Upper lobe of right lung (tissue), 1 donor: ENCODE measurements around the gene DPP7. TPM values are rescaled to one million over a fixed set of nuclear protein-coding genes. Genes with fewer than 3 reads are reported as not detected.

Source experiments
- ATAC-seq: fragments of 200-7000 bp; cut with Tn5 transposase; one replicate; pipeline ENCODE4 v1.9.1; 2020; ENCODE audit warnings: mild to moderate bottlenecking, moderate library complexity
- DNase-seq: peaks from one replicate; pipeline ENCODE4 v3.0.0-alpha.2; 2020
- H3K27ac ChIP-seq: fragments of 200-600 bp; one replicate; pipeline ENCODE4 v1.8.0; 2022
- H3K27me3 ChIP-seq: fragments of 200-600 bp; one replicate; pipeline ENCODE4 v1.8.0; 2022; ENCODE audit warnings: mild to moderate bottlenecking
- H3K36me3 ChIP-seq: fragments of 200-600 bp; one replicate; pipeline ENCODE4 v1.8.0; 2022
- H3K4me1 ChIP-seq: fragments of 200-600 bp; one replicate; pipeline ENCODE4 v1.8.0; 2022
- H3K4me3 ChIP-seq: fragments of 200-600 bp; one replicate; pipeline ENCODE4 v1.8.0; 2022; ENCODE audit warnings: mild to moderate bottlenecking
- H3K9me3 ChIP-seq: fragments of 200-600 bp; one replicate; pipeline ENCODE4 v1.8.0; 2022
- intact Hi-C: fragments of 100-400 bp; cut with DNase I; formaldehyde crosslinking; loops from one replicate; pipeline ENCODE4 v1.11.0; 2022
- total RNA-seq: library from RNA; stranded (reverse); fragmentation: NEBNext Ultra II Directional; extraction: Animal tissue kit (Norgen Biotek cat#: 25700); gene quantifications from one replicate; pipeline ENCODE4 v1.2.1, GENCODE V29; 2021
- TF ChIP-seq, protein P1 (sequence below): fragments of 200-600 bp; IDR thresholded peaks from one replicate; pipeline ENCODE4 v1.8.0; 2022; ENCODE audit warnings: antibody characterized with exemption
- donor health status: DM: no; HTN: yes; CAD: no; lungs with severe emphysema.

The DPP7 gene
- total RNA-seq, 1 donor from 2014 or later = 183 TPM

DNA sequence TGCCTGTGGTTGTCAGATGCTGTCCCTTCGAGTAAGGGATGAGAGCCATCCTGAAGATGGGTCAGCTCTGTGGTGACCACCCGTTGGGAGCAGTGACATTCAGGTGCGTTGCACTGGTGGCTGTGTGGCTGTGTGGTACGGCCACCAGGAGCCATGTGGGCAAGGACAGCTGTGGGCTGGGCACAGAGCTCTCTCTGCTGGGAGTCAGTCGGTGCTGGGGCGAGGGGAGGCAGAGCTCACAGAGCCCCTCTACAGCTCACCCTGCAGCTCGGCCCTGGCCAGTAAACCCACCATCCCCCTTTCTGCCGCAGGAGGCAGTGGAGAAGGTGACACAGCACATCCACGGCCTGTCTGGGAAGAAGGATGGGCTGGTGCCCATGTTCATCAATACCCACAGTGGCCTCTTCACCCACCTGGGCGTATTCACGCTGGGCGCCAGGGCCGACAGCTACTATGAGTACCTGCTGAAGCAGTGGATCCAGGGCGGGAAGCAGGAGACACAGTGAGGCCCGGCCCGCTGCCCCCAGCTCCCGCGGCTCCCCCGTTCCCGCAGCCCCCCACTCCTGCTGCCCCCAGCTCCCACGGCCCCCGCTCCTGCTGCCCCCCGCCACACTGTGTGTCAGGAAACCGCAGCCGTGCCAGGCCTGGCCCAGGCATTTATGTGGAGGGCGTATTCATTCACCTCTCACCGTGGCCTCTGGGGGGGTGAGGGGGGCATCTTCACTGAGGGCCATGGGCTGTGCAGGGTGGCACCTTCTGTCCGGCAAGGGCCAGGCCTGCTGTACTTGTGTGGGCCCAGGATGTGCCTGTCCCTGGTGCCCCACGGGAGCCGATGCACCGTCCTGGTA is 8.5 kb downstream of the DPP7 start:
- Histone ChIP-seq H3K27ac (no peak overlapping the region), H3K4me3 (no peak overlapping the region), H3K36me3 (peaks cover 80% of the 10 kb centered on the region), H3K4me1 (no peaks in the 10 kb centered on the region), H3K9me3 (no peaks in the 10 kb centered on the region), H3K27me3 (no peaks in the 10 kb centered on the region)
- DNase-seq (no peak), ATAC-seq (no peak)
- TF ChIP-seq, protein P1, sequence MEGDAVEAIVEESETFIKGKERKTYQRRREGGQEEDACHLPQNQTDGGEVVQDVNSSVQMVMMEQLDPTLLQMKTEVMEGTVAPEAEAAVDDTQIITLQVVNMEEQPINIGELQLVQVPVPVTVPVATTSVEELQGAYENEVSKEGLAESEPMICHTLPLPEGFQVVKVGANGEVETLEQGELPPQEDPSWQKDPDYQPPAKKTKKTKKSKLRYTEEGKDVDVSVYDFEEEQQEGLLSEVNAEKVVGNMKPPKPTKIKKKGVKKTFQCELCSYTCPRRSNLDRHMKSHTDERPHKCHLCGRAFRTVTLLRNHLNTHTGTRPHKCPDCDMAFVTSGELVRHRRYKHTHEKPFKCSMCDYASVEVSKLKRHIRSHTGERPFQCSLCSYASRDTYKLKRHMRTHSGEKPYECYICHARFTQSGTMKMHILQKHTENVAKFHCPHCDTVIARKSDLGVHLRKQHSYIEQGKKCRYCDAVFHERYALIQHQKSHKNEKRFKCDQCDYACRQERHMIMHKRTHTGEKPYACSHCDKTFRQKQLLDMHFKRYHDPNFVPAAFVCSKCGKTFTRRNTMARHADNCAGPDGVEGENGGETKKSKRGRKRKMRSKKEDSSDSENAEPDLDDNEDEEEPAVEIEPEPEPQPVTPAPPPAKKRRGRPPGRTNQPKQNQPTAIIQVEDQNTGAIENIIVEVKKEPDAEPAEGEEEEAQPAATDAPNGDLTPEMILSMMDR = no peak
- intact Hi-C loops = no loop called here

DNA sequence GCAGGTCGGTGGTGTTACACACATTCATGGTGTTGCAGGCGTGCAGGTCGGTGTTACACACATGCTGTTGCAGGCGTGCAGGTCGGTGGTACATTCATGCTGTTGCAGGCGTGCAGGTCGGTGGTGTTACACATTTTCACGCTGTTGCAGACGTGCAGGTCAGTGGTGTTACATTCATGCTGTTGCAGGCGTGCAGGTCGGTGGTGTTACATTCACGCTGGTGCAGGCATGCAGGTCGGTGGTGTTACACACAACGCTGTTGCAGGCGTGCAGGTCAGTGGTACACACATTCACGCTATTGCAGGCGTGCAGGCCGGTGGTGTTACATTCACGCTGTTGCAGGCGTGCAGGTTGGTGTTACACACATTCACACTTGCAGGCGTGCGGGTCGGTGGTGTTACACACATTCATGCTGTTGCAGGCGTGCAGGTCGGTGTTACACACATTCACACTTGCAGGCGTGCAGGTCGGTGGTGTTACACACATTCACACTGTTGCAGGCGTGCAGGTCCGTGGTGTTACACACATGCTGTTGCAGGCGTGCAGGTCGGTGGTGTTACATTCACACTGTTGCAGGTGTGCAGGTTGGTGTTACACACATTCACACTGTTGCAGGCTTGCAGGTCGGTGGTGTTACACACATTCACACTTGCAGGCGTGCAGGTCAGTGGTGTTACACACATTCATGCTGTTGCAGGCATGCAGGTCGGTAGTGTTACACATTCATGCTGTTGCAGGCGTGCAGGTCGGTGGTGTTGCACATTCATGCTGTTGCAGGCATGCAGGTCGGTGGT is 11.1 kb downstream of the DPP7 start:
- DNase-seq = no peak
- TF ChIP-seq, protein P1 = no peak
- peaks cover 83% of the 10 kb centered on the region for H3K36me3 ChIP-seq

DNA sequence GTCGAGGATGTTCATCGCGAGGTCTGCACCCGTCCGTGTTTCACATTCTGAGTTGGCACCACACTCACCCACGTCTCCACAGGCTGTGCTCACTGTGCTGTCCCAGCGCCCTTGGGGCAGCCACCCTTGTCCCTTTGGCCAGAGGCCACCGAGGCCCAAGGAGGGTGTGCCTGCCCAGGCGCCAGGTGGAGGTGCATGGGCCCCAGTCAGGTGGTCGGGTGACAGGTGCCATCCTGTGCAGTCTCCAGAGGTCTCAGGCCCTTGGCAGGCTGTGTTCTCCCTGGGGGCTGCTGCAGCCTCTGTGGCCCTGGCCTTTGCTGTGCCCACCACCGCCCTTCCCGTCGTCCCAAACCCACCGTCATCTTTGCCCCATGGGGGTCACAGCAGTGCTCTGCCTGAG is 15.3 kb downstream of the DPP7 start:
- intact Hi-C loops = no loop called here
- Histone ChIP-seq H3K27ac (no peak overlapping the region), H3K36me3 (peaks cover 68% of the 10 kb centered on the region), H3K4me1 (no peaks in the 10 kb centered on the region), H3K27me3 (no peaks in the 10 kb centered on the region), H3K4me3 (no peak overlapping the region), H3K9me3 (no peaks in the 10 kb centered on the region)
- TF ChIP-seq, protein P1 = no peak
- no peak for DNase-seq
- peak; percentile 33 for ATAC-seq

More for the DNA sequence above, 11.1 kb downstream of the DPP7 start:
- H3K4me1 ChIP-seq = no peaks in the 10 kb centered on the region
- intact Hi-C loops = no loop called here
- no peak overlapping the region for H3K27ac ChIP-seq
- ATAC-seq = no peak
- H3K27me3 ChIP-seq = no peaks in the 10 kb centered on the region
- H3K9me3 ChIP-seq = no peaks in the 10 kb centered on the region
- H3K4me3 ChIP-seq = no peak overlapping the region

GRCh38 chr9:137097761-137098462 is 16.6 kb downstream of the DPP7 start:
- intact Hi-C loops = no loop called here
- no peaks in the 10 kb centered on the region for H3K27me3 ChIP-seq
- TF ChIP-seq, protein P1 = no peak
- H3K27ac ChIP-seq = no peak overlapping the region
- H3K4me1 ChIP-seq = no peaks in the 10 kb centered on the region
- ATAC-seq (peak; percentile 22), DNase-seq (peak; percentile 63)
- no peaks in the 10 kb centered on the region for H3K9me3 ChIP-seq
- peaks cover 62% of the 10 kb centered on the region for H3K36me3 ChIP-seq
- H3K4me3 ChIP-seq = no peak overlapping the region

- DNase-seq = no peak
- TF ChIP-seq, protein P1 = no peak
- no peak for ATAC-seq
- Histone ChIP-seq H3K4me3 (no peak overlapping the region), H3K27ac (no peak overlapping the region), H3K36me3 (peaks cover 72% of the 10 kb centered on the region), H3K9me3 (no peaks in the 10 kb centered on the region), H3K27me3 (no peaks in the 10 kb centered on the region), H3K4me1 (no peaks in the 10 kb centered on the region)
- intact Hi-C loops = no loop called here
These were observed 17.6 kb downstream of the DPP7 start for GRCh38 chr9:137096785-137097546.
